Measurements from ENCODE around the gene TLR6. TPM values are rescaled to one million over a fixed set of nuclear protein-coding genes. Genes with fewer than 3 reads are reported as not detected.

The TLR6 gene
- polyA plus RNA-seq, 1 of the 3 experiments (the other 2 are of a cell fraction), result 0.10 TPM

- H3K36me3 ChIP-seq (replicated peaks in 1 of 2; ENCODE audit: control insufficient read depth in 1 of 2, insufficient read depth in 2 of 2, low read length in 1 of 2), result no peaks in the 10 kb centered on the region
- ChIA-PET CTCF (interaction anchor here (0.6 to 1.0 kb wide), 2 partner anchors 59 to 785 kb away, joined by 3 read pairs; no protein-coding TSS in a partner anchor), POLR2A (no interaction called here)
- H4K20me1 ChIP-seq (ENCODE audit: insufficient read depth), result no peaks in the 10 kb centered on the region
- H3K9ac ChIP-seq, result no peak overlapping the region
- H3K27me3 ChIP-seq (ENCODE audit: insufficient read depth), result no peaks in the 10 kb centered on the region
- no peaks in the 10 kb centered on the region for H3K9me2 ChIP-seq
- no peaks in the 10 kb centered on the region for H3K4me1 ChIP-seq (ENCODE audit: control insufficient read depth in 1 of 2, insufficient read depth in 2 of 2, low read depth in 1 of 2, low read length in 1 of 2)
- TF ChIP-seq REST (IDR thresholded peaks at IDR 0.05; ENCODE audit: low read depth, low read length) (no peak), EZH2phosphoT487 (IDR thresholded peaks at IDR 0.05; ENCODE audit: borderline replicate concordance, low read depth) (no peak), FOSL2 (IDR thresholded peaks at IDR 0.05; ENCODE audit: borderline replicate concordance, low read depth) (no peak), GABPA (IDR thresholded peaks at IDR 0.05; ENCODE audit: low read depth) (no peak), GATA2 (CRISPR knock-in tag; IDR thresholded peaks at IDR 0.05) (no peak), MAX (IDR thresholded peaks at IDR 0.05; ENCODE audit: low read depth) (no peak), CTCF (IDR thresholded peaks at IDR 0.05) (no peak), RXRA (IDR thresholded peaks at IDR 0.05; ENCODE audit: borderline replicate concordance, low read depth) (no peak)
- no peaks in the 10 kb centered on the region for H3F3A ChIP-seq (replicated peaks; ENCODE audit: insufficient read depth)
- no peak overlapping the region for H3K4me2 ChIP-seq
- H3K4me3 ChIP-seq (ENCODE audit: low read depth in 2 of 2, low read length in 1 of 2), result no peak overlapping the region
- no peaks in the 10 kb centered on the region for H3K9me3 ChIP-seq
- DNase-seq, result no peak
- no peak overlapping the region for H2AFZ ChIP-seq (ENCODE audit: low read depth)
- H3K79me2 ChIP-seq (ENCODE audit: insufficient read depth), result no peaks in the 10 kb centered on the region
- WGBS (ENCODE audit: low lambda C conversion rate), result 32% methylated on average over 5 of the region's 5 CpGs
- no peak overlapping the region for H3K27ac ChIP-seq (ENCODE audit: low read depth in 2 of 2, low read length in 1 of 2)
These were observed 38.1 kb downstream of the TLR6 start for GRCh38 chr4:38818441-38818976.

All from SK-N-SH (cell line).